Stimulated activated CD8-positive, alpha-beta memory T cell treated with anti-CD3 and anti-CD28 coated beads, Interleukin-4, amount 100 ng/mL, for 1 hour (primary cell): ENCODE data around the gene SPANXN4.

Source experiments
- DNase-seq, 2 donors: peaks; one replicate each; pipeline ENCODE4 v3.0.0-alpha.2; 2020; ENCODE audit warnings: low read depth in 2 of 2, low spot score in 1 of 2

SPANXN4 gene, protein sequence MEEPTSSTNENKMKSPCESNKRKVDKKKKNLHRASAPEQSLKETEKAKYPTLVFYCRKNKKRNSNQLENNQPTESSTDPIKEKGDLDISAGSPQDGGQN

DNA sequence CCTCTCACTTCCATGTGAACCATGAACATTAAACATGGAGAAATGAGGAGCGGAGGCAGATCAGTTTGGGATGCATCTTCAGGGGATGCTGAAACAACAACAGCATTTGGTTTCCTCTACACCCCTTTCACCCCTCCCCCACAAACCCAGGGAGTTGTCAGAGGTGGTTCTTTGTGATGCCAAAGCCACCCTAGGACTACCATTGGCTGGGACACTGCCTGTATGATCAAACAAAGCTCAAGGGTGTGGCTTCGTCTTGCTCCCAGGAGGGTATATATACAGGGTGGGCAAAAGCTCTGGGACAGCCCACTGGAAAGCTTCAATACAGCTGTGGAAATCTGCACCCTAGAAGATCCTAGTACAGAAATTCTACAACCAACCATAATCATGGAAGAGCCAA is at the start of gene SPANXN4:
Gene SPANXN4 (plus strand): TSS at position 301 of the 400 bp plus-strand sequence. CDS start 87 bp downstream, at position 388.
- no peak for DNase-seq

DNA sequence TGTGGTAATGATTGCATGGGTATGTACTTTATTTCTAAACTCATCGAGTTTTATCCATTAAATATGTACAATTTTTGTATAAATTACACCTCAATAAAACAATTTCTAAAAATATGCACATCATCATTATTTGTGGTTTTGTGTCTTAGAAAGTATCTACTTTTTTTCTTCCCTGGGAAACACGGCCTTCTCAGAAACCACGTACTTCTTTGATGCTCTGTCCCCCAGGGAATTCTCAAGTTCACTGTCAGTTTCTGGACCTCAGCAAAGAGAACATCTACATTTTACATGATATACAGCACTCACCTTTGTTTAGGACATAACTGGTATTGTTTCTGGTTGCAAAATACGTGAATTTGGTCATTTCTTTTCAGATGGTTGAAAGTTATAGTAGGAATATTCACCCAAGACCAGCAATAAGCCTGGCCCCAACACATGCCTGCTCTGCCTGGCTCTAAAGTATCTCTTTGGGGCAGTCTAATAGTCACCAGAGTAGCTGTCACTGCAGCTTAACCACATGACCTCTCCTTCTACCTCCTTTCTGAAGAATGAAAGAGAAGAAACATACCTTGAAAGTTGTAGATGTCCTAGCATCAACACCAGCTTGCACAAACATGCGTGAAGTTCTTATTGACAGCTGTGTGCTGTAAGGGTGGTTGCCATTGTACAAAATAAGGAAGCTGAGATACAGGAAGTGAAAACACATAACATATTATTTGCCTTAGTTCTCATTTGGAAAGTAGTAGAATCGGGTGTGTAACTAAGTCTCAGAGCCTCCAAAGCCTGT is 48.4 kb upstream of the SPANXN4 start:
- no peak for DNase-seq

DNA sequence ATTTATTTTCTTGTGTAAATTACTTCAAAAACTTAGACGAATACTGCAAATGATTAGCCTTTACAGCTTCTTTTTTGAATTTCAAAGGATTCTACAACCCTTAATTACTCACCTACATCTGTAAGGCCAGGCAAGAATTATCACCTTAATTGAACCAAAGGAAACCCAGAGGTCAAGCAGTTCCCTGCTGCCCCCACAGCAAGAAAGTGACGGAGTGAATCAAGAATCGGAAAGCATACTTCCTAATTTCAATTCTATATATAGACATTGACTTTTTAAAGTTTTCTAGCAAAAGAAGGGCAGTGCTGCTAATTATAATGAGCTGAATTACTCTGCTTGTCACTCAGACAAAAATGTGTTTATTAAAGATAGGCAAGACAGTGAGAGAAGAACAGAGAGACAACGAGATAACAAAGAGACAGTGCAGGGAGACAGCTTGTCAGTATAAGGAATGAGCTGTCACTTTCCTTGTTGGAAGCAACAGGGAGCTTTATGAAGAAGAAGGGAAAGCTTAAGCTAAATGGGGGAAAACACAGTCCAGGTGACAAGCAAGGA is 47.5 kb upstream of the SPANXN4 start:
- DNase-seq = no peak

DNA sequence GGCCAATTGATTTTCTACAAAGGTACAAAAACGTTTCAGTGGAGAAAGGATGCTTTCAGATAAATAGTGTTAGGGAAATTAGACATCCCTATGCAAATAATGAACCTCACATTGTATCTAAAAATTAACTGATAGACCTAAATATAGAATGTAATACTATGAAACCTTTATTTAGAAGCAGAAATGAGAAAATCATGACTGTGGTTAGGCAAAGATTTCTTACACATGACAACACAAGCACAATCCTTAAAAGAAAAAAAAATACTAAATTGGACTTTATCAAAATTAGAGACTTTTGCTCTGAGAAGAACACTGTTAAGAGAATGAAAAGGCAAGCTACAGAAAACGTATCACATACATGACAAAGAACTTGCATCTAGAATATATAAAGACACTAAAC is 43.0 kb upstream of the SPANXN4 start:
- no peak for DNase-seq

DNA sequence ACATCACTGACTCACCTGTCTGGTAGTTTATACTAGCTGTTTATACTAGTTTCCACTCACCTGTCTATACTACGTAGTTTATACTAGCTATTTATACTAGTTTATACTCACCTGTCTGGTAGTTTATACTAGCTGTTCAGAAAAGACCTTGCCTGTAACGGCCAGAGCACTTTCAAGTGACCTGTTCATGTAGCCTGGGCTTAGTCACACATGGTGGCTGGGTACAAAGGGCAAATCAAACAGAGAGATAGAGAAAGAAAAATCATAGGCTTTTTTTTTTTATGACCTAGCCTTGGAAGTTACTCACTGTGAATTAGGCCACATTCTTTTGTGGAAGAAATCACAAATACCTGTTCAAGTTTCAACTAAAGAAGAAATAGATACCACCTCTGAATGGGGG is 30.7 kb upstream of the SPANXN4 start:
- no peak for DNase-seq

DNA sequence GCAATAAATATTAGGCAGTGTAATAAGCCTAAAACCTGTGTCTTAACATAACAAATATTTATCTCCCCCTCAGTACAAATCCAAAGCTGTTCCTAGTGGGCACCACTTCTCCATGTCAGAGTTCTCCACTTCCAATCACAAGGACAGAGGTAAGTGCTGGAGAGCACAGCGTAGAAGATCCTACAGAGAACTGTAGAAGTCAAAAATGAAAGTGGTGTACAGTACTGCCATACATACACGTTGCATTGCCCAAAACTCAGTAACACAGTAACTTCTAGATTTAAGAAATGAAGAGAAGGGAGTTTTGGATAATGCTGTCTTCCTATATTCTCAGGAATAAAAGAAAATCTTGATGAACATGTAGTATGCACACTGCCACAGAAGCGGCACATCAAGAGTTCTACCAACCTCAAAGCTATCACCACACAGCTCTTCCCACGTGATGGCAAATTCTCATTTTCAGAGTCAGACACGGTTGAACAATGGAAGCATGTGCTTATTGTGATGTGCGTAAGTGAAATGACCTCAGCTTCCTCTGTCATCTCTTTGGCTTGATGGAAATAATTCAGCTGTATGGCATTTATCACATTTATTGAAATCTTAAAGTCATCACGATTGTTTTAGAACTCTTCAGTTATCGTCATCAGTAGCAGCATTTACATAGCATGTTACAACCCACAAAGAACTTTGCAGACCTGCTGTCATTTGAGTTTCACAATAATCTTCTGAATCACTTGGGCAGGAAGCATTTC is 27.1 kb upstream of the SPANXN4 start:
- DNase-seq = no peak

DNA sequence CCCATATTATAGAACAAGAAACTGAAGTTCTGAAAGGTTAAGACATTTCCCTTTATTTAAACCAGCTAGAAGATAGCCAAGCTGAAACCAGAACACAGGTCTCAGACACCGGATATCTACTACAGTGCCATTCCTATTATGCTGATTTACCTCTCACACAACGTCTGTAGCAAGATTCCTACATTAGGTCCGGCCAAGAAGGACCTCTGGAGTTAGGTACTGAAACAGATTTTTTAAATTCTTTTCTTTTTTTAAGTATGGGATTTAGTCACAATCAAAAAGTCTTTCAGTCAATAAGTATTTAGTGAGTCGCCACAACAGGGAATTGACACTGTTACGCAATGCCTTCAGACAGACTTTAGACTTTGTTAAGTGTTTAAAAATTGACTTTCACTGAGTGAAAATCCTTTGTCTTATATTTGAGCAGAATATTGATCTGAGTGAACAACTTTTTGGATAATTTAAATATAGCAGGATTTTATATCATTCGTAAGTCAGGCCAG is 26.5 kb upstream of the SPANXN4 start:
- no peak for DNase-seq

DNA sequence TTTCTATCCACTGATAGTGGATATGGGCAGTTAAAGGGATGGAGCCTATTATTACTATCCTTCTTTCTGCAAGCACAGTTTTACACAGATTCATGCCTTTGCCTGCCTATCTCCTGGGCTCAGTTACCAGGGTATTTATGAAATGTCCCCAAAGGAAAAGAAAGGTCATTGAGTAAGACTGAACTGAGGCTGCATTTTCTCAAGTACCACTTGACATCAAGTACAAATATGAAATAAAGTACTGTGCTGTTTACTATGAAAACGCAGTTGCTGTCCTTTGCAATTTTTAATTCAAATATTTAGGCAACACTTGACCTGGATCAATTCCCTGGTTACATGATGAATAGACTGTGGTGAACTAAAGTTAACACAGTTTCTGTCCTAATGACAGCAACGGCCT is 23.5 kb upstream of the SPANXN4 start:
- DNase-seq = no peak

DNA sequence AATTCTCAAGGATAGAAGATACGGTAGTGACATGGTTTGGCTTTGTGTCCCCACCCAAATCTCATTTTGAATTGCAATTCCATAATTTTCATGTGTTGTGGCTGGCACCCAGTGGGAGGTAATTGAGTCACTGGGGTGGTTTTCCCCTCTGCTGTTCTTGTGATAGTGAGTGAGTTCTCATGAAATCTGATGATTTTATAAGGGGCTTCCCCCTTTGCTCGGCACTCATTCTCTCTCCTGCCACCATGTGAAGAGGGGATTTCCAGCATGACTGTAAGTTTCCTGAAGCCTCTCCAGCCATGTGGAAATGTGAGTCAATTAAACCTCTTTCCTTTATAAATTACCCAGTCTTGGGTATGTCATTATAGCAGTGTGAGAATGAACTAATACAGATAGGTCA is 8.5 kb upstream of the SPANXN4 start:
- DNase-seq = no peak

DNA sequence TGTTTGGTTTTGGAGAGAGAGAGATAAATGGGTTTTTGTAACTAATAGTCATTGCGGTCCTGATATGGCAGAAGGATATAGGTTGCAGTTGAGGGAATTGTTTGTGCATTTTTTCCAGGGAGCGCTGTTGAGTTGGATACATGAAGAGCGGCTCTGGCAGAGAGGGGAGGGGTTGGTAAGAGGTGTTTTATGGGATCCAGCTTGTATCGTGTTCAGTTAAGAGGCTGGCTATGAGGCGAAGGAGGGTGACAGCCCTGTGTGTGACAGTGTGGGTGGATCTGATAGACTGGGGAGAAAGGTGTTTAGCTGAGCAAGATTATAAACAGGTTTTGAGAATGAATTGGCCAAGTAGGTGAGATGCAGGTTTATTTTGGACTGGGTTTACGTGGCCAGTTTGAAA is 1.5 kb downstream of the SPANXN4 start:
- no peak for DNase-seq

DNA sequence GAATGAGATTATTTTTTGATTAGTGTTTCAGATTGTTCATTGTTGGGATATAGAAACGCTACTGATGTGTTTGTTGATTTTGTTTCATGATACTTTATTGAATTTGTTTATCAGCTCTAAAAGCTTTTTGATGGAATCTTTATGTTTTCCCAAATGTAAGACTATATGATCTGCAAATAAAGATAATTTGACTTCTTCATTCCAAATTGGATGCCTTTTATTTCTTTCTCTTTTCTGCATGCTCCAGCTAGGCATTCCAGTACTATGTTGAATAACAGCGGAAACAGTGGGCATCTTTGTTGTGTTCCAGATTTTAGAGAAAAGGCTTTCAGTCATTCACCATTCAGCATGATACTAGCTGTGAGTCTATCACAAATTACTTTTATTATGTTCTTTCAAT is 21.8 kb downstream of the SPANXN4 start:
- no peak for DNase-seq

DNA sequence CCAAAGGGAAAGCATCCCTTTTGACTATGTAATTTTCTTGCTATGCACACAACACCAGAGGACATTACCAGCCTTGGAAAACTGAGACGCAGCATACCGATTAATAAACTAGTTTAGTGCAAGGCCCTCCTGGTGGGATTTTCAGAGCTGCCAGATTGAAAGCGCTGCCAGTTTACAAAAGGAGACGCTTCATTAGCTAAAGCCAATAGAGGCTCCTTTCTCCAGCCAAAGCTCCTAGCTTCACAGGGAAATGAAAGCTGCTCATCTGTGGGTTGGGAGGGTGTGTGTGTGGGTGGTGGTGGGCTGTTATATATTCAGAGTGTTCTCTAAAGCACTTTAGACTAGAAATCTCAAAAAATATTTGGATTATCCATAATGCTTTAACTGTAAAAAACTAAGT is 32.4 kb downstream of the SPANXN4 start:
- no peak for DNase-seq

DNA sequence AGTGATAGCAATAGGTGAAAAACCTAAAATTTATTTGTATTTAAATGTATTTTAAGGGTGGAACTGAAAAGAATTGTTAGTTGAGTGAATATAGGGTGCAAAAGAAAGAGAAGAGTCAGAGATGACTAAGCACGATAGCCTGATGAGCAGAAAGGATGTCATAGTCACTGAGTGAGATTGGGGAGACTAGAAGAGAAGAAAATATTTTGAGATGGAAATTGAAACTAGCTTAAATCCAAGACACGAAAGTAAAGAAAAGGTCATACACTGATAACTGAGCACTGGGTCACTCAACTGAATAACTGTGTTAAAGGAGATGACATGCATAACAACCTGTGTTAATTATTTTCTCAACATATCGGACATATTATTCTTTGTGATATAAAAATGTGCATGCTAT is 55.5 kb downstream of the SPANXN4 start:
- DNase-seq = no peak

DNA sequence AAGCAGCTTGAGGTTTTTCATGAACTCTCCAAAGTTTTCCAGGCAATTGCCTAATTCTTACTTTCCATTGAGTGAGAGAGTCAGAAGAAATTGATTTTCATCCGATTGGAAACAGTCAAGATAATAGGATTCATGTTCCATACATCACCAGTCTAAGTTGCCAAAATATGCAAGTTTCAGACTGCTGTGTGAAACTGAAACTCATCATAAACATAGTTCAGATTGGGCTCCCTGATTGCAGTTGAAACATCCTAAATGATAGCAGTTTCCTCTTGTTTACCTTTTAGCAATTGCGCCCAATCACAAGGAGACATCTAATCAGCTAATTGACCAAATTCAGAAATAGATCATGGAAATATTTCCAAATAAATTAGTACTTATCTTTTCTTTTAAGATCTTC is 56.8 kb downstream of the SPANXN4 start:
- DNase-seq = no peak
